HepG2 (cell line): ENCODE measurements around the gene ATP9A. TPM values are rescaled to one million over a fixed set of nuclear protein-coding genes. Genes with fewer than 3 reads are reported as not detected.
A peak's percentile ranks its signal among the peaks of the same experiment; 100 is the strongest.

ENCODE experiments used
- FOXJ3 ChIP-seq: sonication (generic); formaldehyde crosslinking; IDR thresholded peaks from 2 replicates; pipeline ENCODE4 v1.4.0; 2020; ENCODE audit warnings: missing genetic modification reagents, mild to moderate bottlenecking, borderline replicate concordance
- GATA4 ChIP-seq: sonication (generic); IDR thresholded peaks from 2 replicates; pipeline ENCODE4 v1.6.1; 2016; ENCODE audit warnings: antibody characterized with exemption, low read depth, borderline replicate concordance
- MXI1 ChIP-seq: IDR thresholded peaks from 3 replicates; pipeline ENCODE4 v1.6.1; 2012; ENCODE audit warnings: low read depth, low read length, inconsistent platforms, borderline replicate concordance
- NKX3-1 ChIP-seq: sonication (generic); formaldehyde crosslinking; IDR thresholded peaks from 2 replicates; pipeline ENCODE4 v1.5.0; 2020; ENCODE audit warnings: missing genetic modification reagents
- TCF7 ChIP-seq: sonication (generic); IDR thresholded peaks from 2 replicates; pipeline ENCODE4 v1.6.1; 2016; ENCODE audit warnings: antibody characterized with exemption, low read depth
- ZNF569 ChIP-seq: sonication (generic); formaldehyde crosslinking; IDR thresholded peaks from 2 replicates; pipeline ENCODE4 v1.5.0; 2020; ENCODE audit warnings: mild to moderate bottlenecking, missing genetic modification reagents, moderate library complexity, borderline replicate concordance
- ZNF619 ChIP-seq: sonication (generic); formaldehyde crosslinking; IDR thresholded peaks from 2 replicates; pipeline ENCODE4 v1.4.0; 2020; ENCODE audit warnings: mild to moderate bottlenecking, missing genetic modification reagents
- ZNF644 ChIP-seq: IDR thresholded peaks from 2 replicates; pipeline ENCODE4 v1.6.1; 2016; ENCODE audit warnings: low read depth
- ZNF768 ChIP-seq: sonication (generic); formaldehyde crosslinking; IDR thresholded peaks from 2 replicates; pipeline ENCODE4 v1.4.0; 2020; ENCODE audit warnings: missing genetic modification reagents
- ZSCAN9 ChIP-seq: IDR thresholded peaks from 2 replicates; pipeline ENCODE4 v1.6.1; 2016; ENCODE audit warnings: borderline replicate concordance
- polyA plus RNA-seq, 8 experiments: library from polyadenylated mRNA; depleted of rRNA in 3 of 8; stranded (reverse) in 7 of 8; unstranded in 1 of 8; fragments of >200 nt; fragmentation: Illumina TruSeq in 4 of 8; extraction: Trizol in 4 of 8; gene quantifications; 2 replicates each; pipeline versions ENCODE4 v1.2.1 to v1.2.3, GENCODE V29; 2011 to 2016; ENCODE audit warnings: low read depth in 4 of 8, missing spikeins in 1 of 8, mixed read lengths in 1 of 8; ENCODE audit not compliant: insufficient read depth in 1 of 8
- total RNA-seq, 5 experiments: library from RNA; depleted of rRNA; stranded (reverse); fragments of >200 nt; fragmentation: Illumina TruSeq; extraction: Trizol; gene quantifications; 2 replicates each; pipeline ENCODE4 v1.2.3, GENCODE V29; 2016; ENCODE audit warnings: low read depth in 1 of 5
- TF ChIP-seq, protein P1 (sequence below): sonication (generic); formaldehyde crosslinking; IDR thresholded peaks from 2 replicates; pipeline ENCODE4 v1.5.0; 2020; ENCODE audit warnings: mild to moderate bottlenecking, missing genetic modification reagents
- TF ChIP-seq, protein P2 (sequence below): sonication (generic); formaldehyde crosslinking; conservative IDR thresholded peaks from 2 replicates; pipeline ENCODE4 v1.8.0; 2022; ENCODE audit warnings: low read depth, missing genetic modification reagents
- TF ChIP-seq, protein P3 (sequence below): sonication (generic); formaldehyde crosslinking; IDR thresholded peaks from 2 replicates; pipeline ENCODE4 v1.4.0; 2020; ENCODE audit warnings: mild to moderate bottlenecking, missing genetic modification reagents, borderline replicate concordance
- TF ChIP-seq, protein P4 (sequence below): sonication (generic); formaldehyde crosslinking; IDR thresholded peaks from 2 replicates; pipeline ENCODE4 v1.4.0; 2020; ENCODE audit warnings: missing genetic modification reagents, borderline replicate concordance
- TF ChIP-seq, protein P5 (sequence below): sonication (generic); formaldehyde crosslinking; IDR thresholded peaks from 2 replicates; pipeline ENCODE4 v1.8.1; 2023; ENCODE audit warnings: mild to moderate bottlenecking, inconsistent platforms, moderate library complexity, missing genetic modification reagents, borderline replicate concordance
- TF ChIP-seq, protein P6 (sequence below): IDR thresholded peaks from 2 replicates; pipeline ENCODE4 v1.6.1; 2012; ENCODE audit warnings: inconsistent platforms

The ATP9A gene
- total and polyA plus RNA-seq, 2 of the 13 experiments (the other 11 are each of a cell fraction or from before 2014, with no cell fraction given): 11.8 to 18.5 TPM

DNA sequence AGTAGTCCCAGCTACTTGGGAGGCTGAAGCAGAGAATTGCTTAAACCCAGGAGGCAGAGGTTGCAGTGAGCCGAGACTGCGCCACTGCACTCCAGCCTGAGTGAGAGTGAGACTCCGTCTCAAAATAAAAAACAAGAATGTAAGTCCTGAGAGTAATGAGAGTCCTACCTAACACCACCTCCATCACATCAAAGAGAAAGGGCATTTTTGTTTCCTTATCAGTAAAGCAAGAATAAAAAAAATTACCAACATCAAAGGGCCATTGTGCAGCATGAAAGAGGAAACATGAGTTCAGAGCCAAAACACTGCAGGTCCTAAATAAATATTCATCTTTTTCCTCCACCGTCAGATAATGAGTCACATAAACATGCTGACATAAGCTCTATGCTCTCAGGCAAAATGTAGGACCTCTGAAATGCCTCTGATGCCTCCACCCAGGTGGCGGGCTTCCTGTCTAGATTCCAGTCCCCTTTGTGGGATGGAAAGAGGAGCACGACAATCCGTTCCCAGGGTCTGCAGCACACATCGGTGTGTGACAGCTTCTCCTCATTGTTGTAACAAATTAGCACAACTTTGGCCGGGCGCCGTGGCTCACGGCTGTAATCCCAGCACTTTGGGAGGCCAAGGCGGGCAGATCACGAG is 7.2 kb downstream of the ATP9A start (continued):
- TF ChIP-seq, protein P1, sequence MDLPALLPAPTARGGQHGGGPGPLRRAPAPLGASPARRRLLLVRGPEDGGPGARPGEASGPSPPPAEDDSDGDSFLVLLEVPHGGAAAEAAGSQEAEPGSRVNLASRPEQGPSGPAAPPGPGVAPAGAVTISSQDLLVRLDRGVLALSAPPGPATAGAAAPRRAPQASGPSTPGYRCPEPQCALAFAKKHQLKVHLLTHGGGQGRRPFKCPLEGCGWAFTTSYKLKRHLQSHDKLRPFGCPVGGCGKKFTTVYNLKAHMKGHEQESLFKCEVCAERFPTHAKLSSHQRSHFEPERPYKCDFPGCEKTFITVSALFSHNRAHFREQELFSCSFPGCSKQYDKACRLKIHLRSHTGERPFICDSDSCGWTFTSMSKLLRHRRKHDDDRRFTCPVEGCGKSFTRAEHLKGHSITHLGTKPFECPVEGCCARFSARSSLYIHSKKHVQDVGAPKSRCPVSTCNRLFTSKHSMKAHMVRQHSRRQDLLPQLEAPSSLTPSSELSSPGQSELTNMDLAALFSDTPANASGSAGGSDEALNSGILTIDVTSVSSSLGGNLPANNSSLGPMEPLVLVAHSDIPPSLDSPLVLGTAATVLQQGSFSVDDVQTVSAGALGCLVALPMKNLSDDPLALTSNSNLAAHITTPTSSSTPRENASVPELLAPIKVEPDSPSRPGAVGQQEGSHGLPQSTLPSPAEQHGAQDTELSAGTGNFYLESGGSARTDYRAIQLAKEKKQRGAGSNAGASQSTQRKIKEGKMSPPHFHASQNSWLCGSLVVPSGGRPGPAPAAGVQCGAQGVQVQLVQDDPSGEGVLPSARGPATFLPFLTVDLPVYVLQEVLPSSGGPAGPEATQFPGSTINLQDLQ (CRISPR knock-in tag): no peak
- no peak for TF ChIP-seq ZNF569 (CRISPR knock-in tag)
- TF ChIP-seq FOXJ3 (CRISPR knock-in tag): 0 out of 2 replicates have a peak, but pooled peaks have one; percentile 25
- peak; percentile 98 for TF ChIP-seq TCF7
- TF ChIP-seq NKX3-1: no peak
- peak; percentile 46; the same call in 1 of the 2 replicates for TF ChIP-seq ZSCAN9 (CRISPR knock-in tag)
- TF ChIP-seq, protein P2, sequence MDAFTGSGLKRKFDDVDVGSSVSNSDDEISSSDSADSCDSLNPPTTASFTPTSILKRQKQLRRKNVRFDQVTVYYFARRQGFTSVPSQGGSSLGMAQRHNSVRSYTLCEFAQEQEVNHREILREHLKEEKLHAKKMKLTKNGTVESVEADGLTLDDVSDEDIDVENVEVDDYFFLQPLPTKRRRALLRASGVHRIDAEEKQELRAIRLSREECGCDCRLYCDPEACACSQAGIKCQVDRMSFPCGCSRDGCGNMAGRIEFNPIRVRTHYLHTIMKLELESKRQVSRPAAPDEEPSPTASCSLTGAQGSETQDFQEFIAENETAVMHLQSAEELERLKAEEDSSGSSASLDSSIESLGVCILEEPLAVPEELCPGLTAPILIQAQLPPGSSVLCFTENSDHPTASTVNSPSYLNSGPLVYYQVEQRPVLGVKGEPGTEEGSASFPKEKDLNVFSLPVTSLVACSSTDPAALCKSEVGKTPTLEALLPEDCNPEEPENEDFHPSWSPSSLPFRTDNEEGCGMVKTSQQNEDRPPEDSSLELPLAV (CRISPR knock-in tag): no peak
- TF ChIP-seq, protein P3, sequence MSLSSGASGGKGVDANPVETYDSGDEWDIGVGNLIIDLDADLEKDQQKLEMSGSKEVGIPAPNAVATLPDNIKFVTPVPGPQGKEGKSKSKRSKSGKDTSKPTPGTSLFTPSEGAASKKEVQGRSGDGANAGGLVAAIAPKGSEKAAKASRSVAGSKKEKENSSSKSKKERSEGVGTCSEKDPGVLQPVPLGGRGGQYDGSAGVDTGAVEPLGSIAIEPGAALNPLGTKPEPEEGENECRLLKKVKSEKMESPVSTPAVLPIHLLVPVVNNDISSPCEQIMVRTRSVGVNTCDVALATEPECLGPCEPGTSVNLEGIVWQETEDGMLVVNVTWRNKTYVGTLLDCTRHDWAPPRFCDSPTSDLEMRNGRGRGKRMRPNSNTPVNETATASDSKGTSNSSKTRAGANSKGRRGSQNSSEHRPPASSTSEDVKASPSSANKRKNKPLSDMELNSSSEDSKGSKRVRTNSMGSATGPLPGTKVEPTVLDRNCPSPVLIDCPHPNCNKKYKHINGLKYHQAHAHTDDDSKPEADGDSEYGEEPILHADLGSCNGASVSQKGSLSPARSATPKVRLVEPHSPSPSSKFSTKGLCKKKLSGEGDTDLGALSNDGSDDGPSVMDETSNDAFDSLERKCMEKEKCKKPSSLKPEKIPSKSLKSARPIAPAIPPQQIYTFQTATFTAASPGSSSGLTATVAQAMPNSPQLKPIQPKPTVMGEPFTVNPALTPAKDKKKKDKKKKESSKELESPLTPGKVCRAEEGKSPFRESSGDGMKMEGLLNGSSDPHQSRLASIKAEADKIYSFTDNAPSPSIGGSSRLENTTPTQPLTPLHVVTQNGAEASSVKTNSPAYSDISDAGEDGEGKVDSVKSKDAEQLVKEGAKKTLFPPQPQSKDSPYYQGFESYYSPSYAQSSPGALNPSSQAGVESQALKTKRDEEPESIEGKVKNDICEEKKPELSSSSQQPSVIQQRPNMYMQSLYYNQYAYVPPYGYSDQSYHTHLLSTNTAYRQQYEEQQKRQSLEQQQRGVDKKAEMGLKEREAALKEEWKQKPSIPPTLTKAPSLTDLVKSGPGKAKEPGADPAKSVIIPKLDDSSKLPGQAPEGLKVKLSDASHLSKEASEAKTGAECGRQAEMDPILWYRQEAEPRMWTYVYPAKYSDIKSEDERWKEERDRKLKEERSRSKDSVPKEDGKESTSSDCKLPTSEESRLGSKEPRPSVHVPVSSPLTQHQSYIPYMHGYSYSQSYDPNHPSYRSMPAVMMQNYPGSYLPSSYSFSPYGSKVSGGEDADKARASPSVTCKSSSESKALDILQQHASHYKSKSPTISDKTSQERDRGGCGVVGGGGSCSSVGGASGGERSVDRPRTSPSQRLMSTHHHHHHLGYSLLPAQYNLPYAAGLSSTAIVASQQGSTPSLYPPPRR: peak; percentile 79
- TF ChIP-seq, protein P4, sequence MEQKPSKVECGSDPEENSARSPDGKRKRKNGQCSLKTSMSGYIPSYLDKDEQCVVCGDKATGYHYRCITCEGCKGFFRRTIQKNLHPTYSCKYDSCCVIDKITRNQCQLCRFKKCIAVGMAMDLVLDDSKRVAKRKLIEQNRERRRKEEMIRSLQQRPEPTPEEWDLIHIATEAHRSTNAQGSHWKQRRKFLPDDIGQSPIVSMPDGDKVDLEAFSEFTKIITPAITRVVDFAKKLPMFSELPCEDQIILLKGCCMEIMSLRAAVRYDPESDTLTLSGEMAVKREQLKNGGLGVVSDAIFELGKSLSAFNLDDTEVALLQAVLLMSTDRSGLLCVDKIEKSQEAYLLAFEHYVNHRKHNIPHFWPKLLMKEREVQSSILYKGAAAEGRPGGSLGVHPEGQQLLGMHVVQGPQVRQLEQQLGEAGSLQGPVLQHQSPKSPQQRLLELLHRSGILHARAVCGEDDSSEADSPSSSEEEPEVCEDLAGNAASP: peak; percentile 78; the same call in 1 of the 2 replicates
- TF ChIP-seq ZNF644: no peak
- no peak; the same call in 2 of the 3 replicates for TF ChIP-seq MXI1
- peak; percentile 96 for TF ChIP-seq GATA4
- TF ChIP-seq, protein P5, sequence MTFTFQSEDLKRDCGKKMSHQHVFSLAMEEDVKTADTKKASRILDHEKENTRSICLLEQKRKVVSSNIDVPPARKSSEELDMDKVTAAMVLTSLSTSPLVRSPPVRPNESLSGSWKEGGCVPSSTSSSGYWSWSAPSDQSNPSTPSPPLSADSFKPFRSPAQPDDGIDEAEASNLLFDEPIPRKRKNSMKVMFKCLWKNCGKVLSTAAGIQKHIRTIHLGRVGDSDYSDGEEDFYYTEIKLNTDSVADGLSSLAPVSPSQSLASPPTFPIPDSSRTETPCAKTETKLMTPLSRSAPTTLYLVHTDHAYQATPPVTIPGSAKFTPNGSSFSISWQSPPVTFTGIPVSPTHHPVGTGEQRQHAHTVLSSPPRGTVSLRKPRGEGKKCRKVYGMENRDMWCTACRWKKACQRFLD (CRISPR knock-in tag): 0 out of 2 replicates have a peak, but pooled peaks have one; percentile 59
- TF ChIP-seq, protein P6, sequence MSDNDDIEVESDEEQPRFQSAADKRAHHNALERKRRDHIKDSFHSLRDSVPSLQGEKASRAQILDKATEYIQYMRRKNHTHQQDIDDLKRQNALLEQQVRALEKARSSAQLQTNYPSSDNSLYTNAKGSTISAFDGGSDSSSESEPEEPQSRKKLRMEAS: 0 out of 2 replicates have a peak, but pooled peaks have one; percentile 14
- TF ChIP-seq ZNF768 (CRISPR knock-in tag): 0 out of 2 replicates have a peak, but pooled peaks have one; percentile 29
- no peak for TF ChIP-seq ZNF619 (CRISPR knock-in tag)
